SJSA1 (cell line): Measurements from ENCODE around the gene GRIA3. TPM values are rescaled to one million over a fixed set of nuclear protein-coding genes. Genes with fewer than 3 reads are reported as not detected.

ENCODE experiments used
- DNase-seq, 2 experiments: peaks; one replicate each; pipeline ENCODE4 v3.0.0-alpha.2; 2015 to 2020; ENCODE audit warnings: low spot score in 2 of 2, low read depth in 1 of 2
- H3K27ac ChIP-seq: fragments of 250-450 bp; sonication (Bioruptor Pico); 2 replicates; pipeline ENCODE4 v1.5.1; 2020; ENCODE audit warnings: mild to moderate bottlenecking, moderate library complexity
- H3K27me3 ChIP-seq: fragments of 250-450 bp; sonication (Bioruptor Pico); replicated peaks from 2 replicates; pipeline ENCODE4 v1.5.1; 2020; ENCODE audit warnings: mild to moderate bottlenecking, moderate library complexity
- H3K36me3 ChIP-seq: fragments of 250-450 bp; sonication (Bioruptor Pico); 2 replicates; pipeline ENCODE4 v1.5.1; 2020; ENCODE audit warnings: mild to moderate bottlenecking
- H3K4me1 ChIP-seq: fragments of 250-450 bp; sonication (Bioruptor Pico); replicated peaks from 2 replicates; pipeline ENCODE4 v1.6.1; 2021; ENCODE audit warnings: mild to moderate bottlenecking
- H3K4me3 ChIP-seq: fragments of 250-450 bp; sonication (Bioruptor Pico); 2 replicates; pipeline ENCODE4 v1.5.1; 2020; ENCODE audit warnings: mild to moderate bottlenecking
- H3K9me3 ChIP-seq: fragments of 250-450 bp; sonication (Bioruptor Pico); replicated peaks from 2 replicates; pipeline ENCODE4 v1.5.1; 2020; ENCODE audit warnings: mild to moderate bottlenecking
- total RNA-seq: library from RNA; depleted of rRNA; stranded (reverse); fragments of >200 nt; shearing (Covaris generic); gene quantifications from 2 replicates; pipeline ENCODE4 v1.2.3, GENCODE V29; 2014; rRNA removed

Gene GRIA3
- total RNA-seq = not detected in 2 replicates

DNA sequence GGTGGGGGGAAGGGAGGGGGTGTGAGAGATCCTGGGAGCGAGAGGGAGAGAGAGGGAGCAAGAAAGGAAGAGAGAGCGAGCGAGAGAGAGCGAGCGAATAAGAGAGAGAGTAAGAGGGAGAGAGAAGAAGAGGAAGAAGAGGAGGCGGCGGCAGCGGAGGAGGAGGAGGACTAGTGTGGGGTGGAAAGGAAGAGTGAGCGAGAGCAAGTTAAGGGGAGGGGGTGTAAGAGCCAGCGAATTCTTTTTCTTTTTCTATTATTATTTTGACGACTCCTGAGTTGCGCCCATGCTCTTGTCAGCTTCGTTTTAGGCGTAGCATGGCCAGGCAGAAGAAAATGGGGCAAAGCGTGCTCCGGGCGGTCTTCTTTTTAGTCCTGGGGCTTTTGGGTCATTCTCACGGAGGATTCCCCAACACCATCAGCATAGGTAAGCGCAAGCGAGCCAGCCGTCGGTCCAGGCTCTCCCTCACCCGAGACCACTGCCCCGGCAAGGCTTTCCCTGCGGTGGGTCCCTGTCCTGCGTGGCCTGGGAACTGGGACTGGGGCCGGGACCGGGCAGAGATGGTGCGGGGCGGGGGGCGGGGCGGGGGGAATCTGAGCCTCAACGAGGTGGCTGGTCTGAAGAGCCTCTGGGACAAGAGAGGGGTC is at the start of gene GRIA3:
Gene GRIA3, plus strand, starts transcription at position 60 of the 647 bp plus-strand sequence. Its CDS starts 258 bp downstream, at position 318.
- no peaks in the 10 kb centered on the region for H3K4me1 ChIP-seq
- no peaks in the 10 kb centered on the region for H3K36me3 ChIP-seq
- no peak within 1 kb of the TSS for H3K27ac ChIP-seq
- no peak within 1 kb of the TSS for H3K4me3 ChIP-seq
- no peaks in the 10 kb centered on the region for H3K27me3 ChIP-seq
- no peaks in the 10 kb centered on the region for H3K9me3 ChIP-seq
- DNase-seq = no peak

DNA sequence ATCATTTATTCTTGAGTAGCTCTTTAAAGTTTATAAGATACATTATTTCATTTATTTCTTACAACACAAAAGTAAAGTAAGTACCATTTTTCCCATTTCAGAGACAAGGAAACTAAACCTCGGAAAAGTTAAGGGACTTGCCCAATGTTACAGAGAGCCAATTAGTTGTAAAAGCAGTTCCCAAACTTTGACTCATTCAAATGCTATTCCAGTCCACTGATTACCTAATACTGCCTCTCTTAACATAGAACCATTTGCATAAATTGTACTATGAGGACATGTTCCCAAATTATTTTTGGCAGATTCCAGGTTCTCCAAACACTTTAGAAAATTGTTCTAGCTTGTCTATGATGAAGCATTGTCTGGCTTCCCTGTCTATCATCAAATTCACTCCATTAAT is 45.6 kb upstream of the GRIA3 start:
- Histone ChIP-seq H3K4me1 (no peaks in the 10 kb centered on the region), H3K36me3 (no peaks in the 10 kb centered on the region), H3K27me3 (no peaks in the 10 kb centered on the region), H3K27ac (no peak overlapping the region), H3K4me3 (no peak overlapping the region), H3K9me3 (no peaks in the 10 kb centered on the region)
- DNase-seq = no peak

- H3K27me3 ChIP-seq = no peaks in the 10 kb centered on the region
- H3K36me3 ChIP-seq = no peaks in the 10 kb centered on the region
- no peaks in the 10 kb centered on the region for H3K9me3 ChIP-seq
- no peak overlapping the region for H3K4me3 ChIP-seq
- no peak overlapping the region for H3K27ac ChIP-seq
- no peaks in the 10 kb centered on the region for H3K4me1 ChIP-seq
- no peak for DNase-seq
Measured at GRCh38 chrX:123140454-123140853, 43.6 kb upstream of the GRIA3 start.

DNA sequence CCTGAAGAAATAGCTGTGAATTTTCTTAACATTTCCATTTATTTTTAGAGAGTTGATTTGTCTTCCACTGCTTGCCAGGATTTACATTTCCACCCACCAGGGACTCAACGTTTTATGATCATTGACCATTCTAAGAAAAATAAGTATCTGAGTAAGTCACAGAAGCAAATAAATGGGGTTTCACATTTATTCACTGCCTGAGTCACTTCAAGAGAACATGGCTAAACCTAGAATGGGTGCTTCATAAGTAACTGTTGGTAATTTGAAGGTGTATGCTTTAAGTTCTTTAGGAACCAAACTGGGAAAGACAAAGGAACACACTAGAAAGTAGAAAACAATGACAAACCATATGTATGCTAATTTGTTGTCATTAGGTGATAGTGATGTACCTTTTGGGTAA is 43.2 kb upstream of the GRIA3 start:
- no peak overlapping the region for H3K27ac ChIP-seq
- no peak for DNase-seq
- H3K4me3 ChIP-seq = no peak overlapping the region
- no peaks in the 10 kb centered on the region for H3K9me3 ChIP-seq
- H3K4me1 ChIP-seq = no peaks in the 10 kb centered on the region
- no peaks in the 10 kb centered on the region for H3K27me3 ChIP-seq
- H3K36me3 ChIP-seq = no peaks in the 10 kb centered on the region

GRCh38 chrX:123153846-123154335 is 30.2 kb upstream of the GRIA3 start:
- no peak overlapping the region for H3K27ac ChIP-seq
- H3K27me3 ChIP-seq = no peaks in the 10 kb centered on the region
- no peaks in the 10 kb centered on the region for H3K36me3 ChIP-seq
- H3K4me1 ChIP-seq = no peaks in the 10 kb centered on the region
- no peak for DNase-seq
- no peaks in the 10 kb centered on the region for H3K9me3 ChIP-seq
- H3K4me3 ChIP-seq = no peak overlapping the region

GRCh38 chrX:123155327-123155726 is 28.8 kb upstream of the GRIA3 start:
- no peaks in the 10 kb centered on the region for H3K27me3 ChIP-seq
- H3K4me3 ChIP-seq = no peak overlapping the region
- no peak overlapping the region for H3K27ac ChIP-seq
- no peaks in the 10 kb centered on the region for H3K36me3 ChIP-seq
- no peaks in the 10 kb centered on the region for H3K9me3 ChIP-seq
- H3K4me1 ChIP-seq = no peaks in the 10 kb centered on the region
- DNase-seq = no peak

GRCh38 chrX:123157586-123157985 is 26.5 kb upstream of the GRIA3 start:
- no peak for DNase-seq
- H3K36me3 ChIP-seq = no peaks in the 10 kb centered on the region
- H3K27ac ChIP-seq = no peak overlapping the region
- no peaks in the 10 kb centered on the region for H3K9me3 ChIP-seq
- no peaks in the 10 kb centered on the region for H3K4me1 ChIP-seq
- H3K27me3 ChIP-seq = no peaks in the 10 kb centered on the region
- H3K4me3 ChIP-seq = no peak overlapping the region

- H3K36me3 ChIP-seq = no peaks in the 10 kb centered on the region
- no peaks in the 10 kb centered on the region for H3K9me3 ChIP-seq
- H3K4me3 ChIP-seq = no peak overlapping the region
- H3K27me3 ChIP-seq = no peaks in the 10 kb centered on the region
- no peaks in the 10 kb centered on the region for H3K4me1 ChIP-seq
- no peak overlapping the region for H3K27ac ChIP-seq
- no peak for DNase-seq
Measured at GRCh38 chrX:123159403-123159802, 24.7 kb upstream of the GRIA3 start.

- Histone ChIP-seq H3K27me3 (no peaks in the 10 kb centered on the region), H3K27ac (no peak overlapping the region), H3K36me3 (no peaks in the 10 kb centered on the region), H3K4me1 (no peaks in the 10 kb centered on the region), H3K9me3 (no peaks in the 10 kb centered on the region), H3K4me3 (no peak overlapping the region)
- DNase-seq = no peak
Measured at GRCh38 chrX:123167621-123168020, 16.5 kb upstream of the GRIA3 start.

DNA sequence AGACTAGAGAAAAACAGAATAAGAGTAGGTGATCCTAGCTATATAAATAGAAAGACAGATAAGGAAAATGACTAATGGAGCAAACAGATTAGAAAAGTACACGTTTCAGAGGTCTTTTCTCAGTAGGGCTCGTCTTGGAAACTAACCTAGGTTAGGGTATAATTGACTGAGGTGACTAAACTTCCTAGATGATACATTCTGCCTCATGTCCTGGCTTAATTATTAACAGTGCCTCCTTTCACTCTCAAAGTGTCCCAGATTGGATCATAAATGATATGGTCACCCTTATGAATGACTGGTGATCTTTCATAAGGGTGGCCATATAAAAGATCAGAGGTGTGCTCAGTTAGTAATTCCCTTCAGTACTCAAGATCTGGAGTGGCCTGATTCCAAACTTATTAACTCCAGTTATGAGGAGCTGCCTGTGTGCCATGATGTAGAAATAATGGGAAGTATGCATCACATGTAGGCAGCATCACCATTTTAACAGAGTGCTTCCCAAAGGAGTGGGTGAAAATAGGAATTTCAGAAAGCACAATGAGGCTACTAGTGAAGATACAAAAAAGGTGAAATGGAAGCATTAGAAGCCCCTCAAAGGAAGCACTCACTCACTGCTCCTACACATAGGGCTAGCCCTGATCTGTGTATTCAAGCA is 14.7 kb upstream of the GRIA3 start:
- Histone ChIP-seq H3K27me3 (no peaks in the 10 kb centered on the region), H3K4me1 (no peaks in the 10 kb centered on the region), H3K36me3 (no peaks in the 10 kb centered on the region), H3K27ac (no peak overlapping the region), H3K9me3 (no peaks in the 10 kb centered on the region), H3K4me3 (no peak overlapping the region)
- no peak for DNase-seq

GRCh38 chrX:123170546-123170945 is 13.5 kb upstream of the GRIA3 start:
- no peak for DNase-seq
- H3K4me1 ChIP-seq = no peaks in the 10 kb centered on the region
- H3K27me3 ChIP-seq = no peaks in the 10 kb centered on the region

DNA sequence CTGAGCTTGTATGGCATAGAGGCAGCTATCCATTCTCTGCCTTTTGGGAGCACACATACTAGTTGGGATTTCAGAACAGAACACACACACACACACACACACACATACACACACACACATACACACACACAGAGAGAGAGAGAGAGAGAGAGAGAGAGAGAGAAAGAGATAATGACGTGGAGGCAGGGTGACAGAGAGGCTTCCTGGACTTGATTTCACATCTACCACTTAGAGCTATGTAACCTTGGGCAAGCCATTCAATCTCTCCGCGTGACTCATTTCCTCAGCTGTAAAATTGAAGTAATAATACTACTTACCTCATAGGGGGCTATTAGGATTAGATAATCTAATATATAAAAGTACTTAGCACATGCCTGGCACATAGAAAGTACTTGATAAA is 12.3 kb upstream of the GRIA3 start:
- H3K27ac ChIP-seq = no peak overlapping the region
- H3K4me1 ChIP-seq = no peaks in the 10 kb centered on the region
- H3K9me3 ChIP-seq = no peaks in the 10 kb centered on the region
- DNase-seq = no peak
- no peaks in the 10 kb centered on the region for H3K27me3 ChIP-seq
- no peaks in the 10 kb centered on the region for H3K36me3 ChIP-seq
- H3K4me3 ChIP-seq = no peak overlapping the region

More at GRCh38 chrX:123170546-123170945, 13.5 kb upstream of the GRIA3 start:
- no peak overlapping the region for H3K27ac ChIP-seq
- H3K4me3 ChIP-seq = no peak overlapping the region
- H3K36me3 ChIP-seq = no peaks in the 10 kb centered on the region
- H3K9me3 ChIP-seq = no peaks in the 10 kb centered on the region

GRCh38 chrX:123172869-123173268 is 11.2 kb upstream of the GRIA3 start:
- DNase-seq = no peak
- Histone ChIP-seq H3K4me1 (no peaks in the 10 kb centered on the region), H3K4me3 (no peak overlapping the region)

DNA sequence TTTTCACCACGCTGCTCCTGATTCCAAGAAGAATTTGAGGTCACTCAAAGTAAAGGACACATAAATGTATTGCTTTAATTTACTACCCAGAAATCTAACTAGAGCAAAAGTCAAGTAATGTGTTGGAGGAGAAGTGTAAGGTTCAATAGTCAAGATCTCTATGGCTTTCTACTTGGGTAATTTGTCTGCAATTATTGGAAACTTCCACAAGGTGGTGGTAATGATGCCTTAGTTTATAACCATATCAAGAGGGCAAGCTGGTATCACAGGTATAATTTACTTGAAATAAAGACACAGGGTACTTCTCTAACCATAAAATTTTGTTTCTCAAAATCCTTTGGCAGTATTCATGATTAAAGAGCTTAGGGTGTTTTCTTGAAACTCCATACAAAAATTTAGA is 10.2 kb upstream of the GRIA3 start:
- Histone ChIP-seq H3K4me1 (no peaks in the 10 kb centered on the region), H3K27ac (no peak overlapping the region), H3K4me3 (no peak overlapping the region), H3K27me3 (no peaks in the 10 kb centered on the region), H3K9me3 (no peaks in the 10 kb centered on the region), H3K36me3 (no peaks in the 10 kb centered on the region)
- no peak for DNase-seq

More at GRCh38 chrX:123172869-123173268, 11.2 kb upstream of the GRIA3 start:
- H3K27me3 ChIP-seq = no peaks in the 10 kb centered on the region
- no peaks in the 10 kb centered on the region for H3K9me3 ChIP-seq
- no peaks in the 10 kb centered on the region for H3K36me3 ChIP-seq
- no peak overlapping the region for H3K27ac ChIP-seq
